HG02623 (cell line): ENCODE results near the gene TBC1D22A.

ENCODE experiments used
- ATAC-seq: cut with Tn5 transposase; IDR thresholded peaks from one replicate; pipeline ENCODE4 v1.9.1; 2021; ENCODE audit warnings: moderate library complexity; ENCODE audit not compliant: unreplicated experiment

TBC1D22A gene

GRCh38 chr22:46737105-46737975, 25.1 kb upstream of the TBC1D22A start:
- peak; percentile 27 for ATAC-seq

- peak; percentile 39 for ATAC-seq
Observed at GRCh38 chr22:46737976-46738646, 24.3 kb upstream of the TBC1D22A start, which contains the start of gene CERK. TSS of gene CERK (minus strand) at chr22:46738252. CDS start at chr22:46738148, 104 bp downstream.

GRCh38 chr22:46738647-46739093, 23.8 kb upstream of the TBC1D22A start:
- ATAC-seq, result no peak

GRCh38 chr22:46739094-46739870, 23.2 kb upstream of the TBC1D22A start:
- no peak for ATAC-seq

- ATAC-seq, result no peak
Observed at GRCh38 chr22:46740910-46741780, 21.3 kb upstream of the TBC1D22A start.

- ATAC-seq, result no peak
Observed at GRCh38 chr22:46741974-46742519, 20.4 kb upstream of the TBC1D22A start.

GRCh38 chr22:46742576-46743221, 19.8 kb upstream of the TBC1D22A start:
- no peak for ATAC-seq

GRCh38 chr22:46744581-46744980, 17.9 kb upstream of the TBC1D22A start:
- no peak for ATAC-seq

GRCh38 chr22:46746192-46746591, 16.3 kb upstream of the TBC1D22A start:
- no peak for ATAC-seq

GRCh38 chr22:46746620-46747019, 15.8 kb upstream of the TBC1D22A start:
- no peak for ATAC-seq

GRCh38 chr22:46747646-46748045, 14.8 kb upstream of the TBC1D22A start:
- ATAC-seq, result no peak

GRCh38 chr22:46748206-46748907, 14.1 kb upstream of the TBC1D22A start:
- no peak for ATAC-seq

- ATAC-seq, result no peak
Observed at GRCh38 chr22:46748908-46749675, 13.4 kb upstream of the TBC1D22A start.

- no peak for ATAC-seq
Observed at GRCh38 chr22:46749682-46750529, 12.5 kb upstream of the TBC1D22A start.

GRCh38 chr22:46750530-46750800, 12.0 kb upstream of the TBC1D22A start:
- no peak for ATAC-seq

- no peak for ATAC-seq
Observed at GRCh38 chr22:46750863-46751443, 11.5 kb upstream of the TBC1D22A start.
